Measurements from ENCODE around the gene ATP8B1.
"Not testable (repeated sequence)": the region's sequence is repeated elsewhere in the genome, so short reads cannot be mapped to it uniquely, and the experiment has no call there.

The ATP8B1 gene

DNA sequence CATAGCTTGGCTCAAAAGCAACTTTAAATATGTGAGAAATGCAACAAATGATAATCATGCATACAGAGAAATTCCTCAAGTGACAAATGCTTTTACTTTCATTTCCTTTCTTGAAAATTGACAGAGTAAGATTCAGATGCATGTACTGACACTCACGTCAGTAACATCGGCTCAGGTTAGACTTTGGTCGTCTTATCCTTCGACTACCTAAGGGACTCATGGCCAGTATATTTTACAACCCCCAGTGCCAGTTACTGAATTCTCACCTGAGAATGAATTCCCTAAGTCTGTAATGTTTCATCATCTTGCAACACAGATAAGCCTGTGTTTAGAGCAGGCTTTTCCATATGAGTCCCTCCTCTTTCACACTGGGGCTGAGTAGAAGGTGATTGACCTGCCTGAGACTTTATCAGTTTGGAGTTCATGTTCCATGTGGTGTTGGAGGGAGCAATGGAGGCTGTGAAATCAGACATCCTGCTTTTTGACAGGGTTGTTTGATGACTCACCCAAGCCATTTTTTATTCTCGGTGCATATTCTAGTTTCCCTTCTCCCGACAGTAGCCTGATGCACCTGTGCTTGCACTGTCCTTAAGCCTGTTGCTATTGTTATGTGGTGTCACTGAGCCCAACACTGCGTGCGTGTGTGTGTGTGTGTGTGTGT is 30.5 kb upstream of the ATP8B1 start:
- H3K27ac Mint-ChIP-seq = peak overlapping the region; percentile 59
- H3K9me3 Mint-ChIP-seq = peaks cover 12% of the 10 kb centered on the region
- H3K4me1 Mint-ChIP-seq = peaks cover 38% of the 10 kb centered on the region
- CTCF ChIA-PET = no interaction called here
- H3K27me3 Mint-ChIP-seq = peaks cover 24% of the 10 kb centered on the region
- peak overlapping the region; percentile 36 for H3K4me3 Mint-ChIP-seq
- H3K36me3 Mint-ChIP-seq = peaks cover 14% of the 10 kb centered on the region
- peak; percentile 26 for DNase-seq

DNA sequence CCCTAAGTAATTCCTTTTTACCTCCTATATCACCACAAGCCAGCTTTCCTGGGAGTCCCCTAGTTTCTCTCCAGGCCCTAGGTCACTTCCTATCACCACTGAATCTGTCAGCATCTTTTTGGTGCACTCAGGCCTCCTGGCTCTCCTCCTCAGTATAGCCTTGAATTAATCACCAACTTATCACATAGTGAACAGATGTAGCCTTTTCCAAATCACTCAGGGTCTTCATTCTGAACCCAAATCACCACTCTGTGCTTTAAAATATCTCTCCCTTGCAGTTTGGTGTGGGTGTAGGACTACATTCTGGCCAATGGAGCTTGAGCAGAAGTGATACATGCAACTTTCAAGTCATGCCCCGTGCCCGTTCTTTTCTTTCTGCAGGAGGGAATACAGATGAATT is 29.6 kb upstream of the ATP8B1 start:
- DNase-seq = no peak
- Mint-ChIP-seq H3K4me1 (peaks cover 33% of the 10 kb centered on the region), H3K36me3 (peaks cover 14% of the 10 kb centered on the region), H3K9me3 (peaks cover 12% of the 10 kb centered on the region), H3K27ac (peak overlapping the region; percentile 59), H3K27me3 (peaks cover 22% of the 10 kb centered on the region), H3K4me3 (no peak overlapping the region)
- CTCF ChIA-PET = no interaction called here

DNA sequence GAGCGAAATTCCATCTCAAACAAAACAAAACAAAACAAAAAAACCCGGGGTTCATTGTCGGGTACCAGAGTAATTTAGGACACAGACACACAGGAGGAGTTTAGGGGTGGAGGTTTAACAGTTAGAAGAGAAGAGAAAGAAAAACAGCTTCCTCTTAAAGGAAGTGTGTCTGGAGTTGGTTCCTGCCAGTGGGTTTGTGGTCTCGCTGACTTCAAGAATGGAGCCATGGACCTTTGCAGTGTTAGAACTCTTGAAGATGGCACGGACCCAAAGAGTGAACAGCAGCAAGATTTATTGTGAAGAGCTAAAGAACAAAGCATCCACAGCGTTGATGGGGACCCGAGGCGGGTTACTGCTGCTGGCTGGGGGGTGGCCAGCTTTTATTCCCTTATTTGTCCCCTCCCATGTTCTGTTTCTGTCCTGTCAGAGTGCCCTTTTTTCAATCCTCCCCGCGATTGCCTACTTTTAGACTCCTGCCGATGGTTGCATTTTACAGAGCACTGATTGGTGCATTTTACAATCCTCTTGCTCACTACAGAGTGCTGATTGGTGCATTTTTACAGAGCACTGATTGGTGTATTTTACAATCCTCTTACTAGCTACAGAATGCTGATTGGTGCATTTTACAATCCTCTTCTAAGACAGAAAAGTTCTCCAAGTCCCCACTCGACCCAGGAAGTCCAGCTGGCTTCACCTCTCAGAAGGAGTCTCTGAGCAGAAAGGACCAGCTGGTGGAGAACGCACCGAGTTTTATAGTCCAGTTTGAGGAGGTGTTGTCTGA is 28.7 kb upstream of the ATP8B1 start:
- CTCF ChIA-PET = no interaction called here

DNA sequence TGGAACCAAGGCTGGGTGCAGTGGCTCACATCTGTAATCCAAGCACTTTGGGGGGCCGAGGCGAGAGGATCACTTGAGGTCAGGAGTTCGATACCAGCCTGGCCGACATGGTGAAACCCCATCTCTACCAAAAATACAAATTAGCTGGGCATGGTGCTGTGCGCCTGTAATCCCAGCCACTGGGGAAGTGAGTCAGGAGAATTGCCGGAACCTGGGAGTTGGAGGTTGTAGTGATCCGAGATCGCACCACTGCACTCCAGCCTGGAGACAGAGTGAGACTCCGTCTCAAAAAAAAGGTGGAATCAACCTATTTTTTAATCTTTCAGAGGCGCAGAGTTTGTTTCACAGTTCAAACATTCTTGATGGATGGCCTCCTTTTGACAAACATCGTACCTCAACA is 24.5 kb upstream of the ATP8B1 start:
- DNase-seq = no peak
- H3K27me3 Mint-ChIP-seq = peaks cover 17% of the 10 kb centered on the region
- CTCF ChIA-PET = no interaction called here
- H3K27ac Mint-ChIP-seq = no peak overlapping the region
- peaks cover 11% of the 10 kb centered on the region for H3K36me3 Mint-ChIP-seq
- peaks cover 17% of the 10 kb centered on the region for H3K4me1 Mint-ChIP-seq
- no peak overlapping the region for H3K4me3 Mint-ChIP-seq
- H3K9me3 Mint-ChIP-seq = peaks cover 9% of the 10 kb centered on the region

More for the DNA sequence above, 28.7 kb upstream of the ATP8B1 start:
- Mint-ChIP-seq H3K27ac (peak overlapping the region; percentile 74), H3K36me3 (peaks cover 14% of the 10 kb centered on the region), H3K4me1 (peaks cover 33% of the 10 kb centered on the region), H3K27me3 (peaks cover 21% of the 10 kb centered on the region), H3K4me3 (no peak overlapping the region), H3K9me3 (peaks cover 12% of the 10 kb centered on the region)
- DNase-seq = no peak

DNA sequence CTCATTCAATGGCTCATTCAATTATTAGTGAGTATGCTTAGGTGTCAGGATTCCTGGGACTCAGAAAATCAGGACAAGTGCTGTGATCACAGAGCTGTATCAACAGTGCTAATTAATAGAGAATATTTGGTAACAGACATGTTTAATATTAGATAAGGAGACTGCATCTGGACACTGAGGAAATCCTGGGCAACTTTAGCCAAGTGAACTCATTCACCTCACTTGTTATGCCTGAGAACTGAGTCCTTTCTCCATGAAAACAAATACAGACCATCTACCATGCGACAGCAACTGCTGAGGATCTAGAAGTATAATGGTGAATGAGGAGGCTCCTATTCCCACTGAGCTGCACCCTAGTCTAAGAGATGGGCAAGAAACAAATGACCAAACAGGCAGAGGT is 23.1 kb upstream of the ATP8B1 start:
- Mint-ChIP-seq H3K4me3 (no peak overlapping the region), H3K36me3 (peaks cover 3% of the 10 kb centered on the region), H3K9me3 (no peaks in the 10 kb centered on the region), H3K27me3 (peaks cover 20% of the 10 kb centered on the region), H3K4me1 (peaks cover 3% of the 10 kb centered on the region), H3K27ac (no peak overlapping the region)
- CTCF ChIA-PET = no interaction called here
- no peak for DNase-seq

DNA sequence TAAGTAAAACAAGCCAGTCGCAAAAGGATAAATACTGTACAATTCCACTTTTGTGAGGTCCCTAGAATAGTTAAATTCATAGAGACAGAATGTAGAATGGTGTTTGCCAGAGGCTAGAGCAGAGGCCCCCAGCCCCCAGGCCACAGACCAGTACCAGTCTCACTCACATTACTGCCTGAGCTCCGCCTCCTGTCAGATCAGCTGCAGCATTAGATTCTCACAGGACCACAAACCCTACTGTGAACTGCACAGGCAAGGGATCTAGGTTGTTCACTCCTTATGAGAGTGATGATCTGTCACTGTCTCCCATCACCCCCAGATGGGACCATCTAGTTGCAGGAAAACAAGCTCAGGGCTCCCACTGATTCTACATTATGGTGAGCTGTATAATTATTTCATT is 17.5 kb upstream of the ATP8B1 start:
- H3K9me3 Mint-ChIP-seq, CTCF ChIA-PET, H3K4me1 Mint-ChIP-seq, H3K4me3 Mint-ChIP-seq, H3K36me3 Mint-ChIP-seq, DNase-seq, H3K27ac Mint-ChIP-seq: not testable (repeated sequence)
- peaks cover 30% of the 10 kb centered on the region for H3K27me3 Mint-ChIP-seq

DNA sequence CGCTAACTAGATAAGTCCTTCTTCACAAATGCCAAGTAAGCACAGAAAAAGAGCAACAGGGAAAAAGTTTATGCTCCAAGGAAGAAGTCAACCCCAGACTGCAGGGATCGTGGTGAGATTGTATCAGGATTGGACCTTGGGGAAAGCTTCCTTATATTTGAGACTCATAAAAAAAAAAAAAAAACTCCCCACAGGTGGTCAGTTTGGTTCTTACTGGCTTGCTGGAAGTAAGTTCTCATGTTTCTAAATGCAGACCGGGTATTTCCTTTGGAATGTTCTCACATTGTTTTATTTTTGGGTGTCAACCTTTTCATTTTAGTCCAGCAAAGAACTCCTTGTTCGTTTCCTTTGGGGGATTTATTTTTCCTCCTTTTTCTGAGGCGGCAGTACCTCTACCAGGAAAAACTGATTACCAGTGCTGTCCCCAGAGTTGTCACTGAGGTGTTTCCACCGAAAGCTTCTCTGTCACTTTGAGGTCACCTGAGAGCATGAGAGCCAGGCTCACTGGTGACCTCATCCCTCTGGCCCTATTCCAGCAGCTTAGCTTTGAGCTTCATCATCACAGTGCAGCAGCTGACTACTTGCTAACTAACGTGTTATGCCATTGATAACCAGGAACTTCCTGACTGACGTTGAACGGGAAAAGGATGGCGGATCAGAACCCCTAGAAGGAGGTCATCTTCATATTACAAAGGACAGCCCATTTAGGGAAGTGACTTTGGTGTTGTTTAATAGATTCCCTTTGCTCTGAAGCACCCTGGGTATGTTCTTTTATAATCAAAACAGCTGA is 16.8 kb upstream of the ATP8B1 start:
- Mint-ChIP-seq H3K4me3 (no peak overlapping the region), H3K4me1 (no peaks in the 10 kb centered on the region)
- CTCF ChIA-PET = no interaction called here

DNA sequence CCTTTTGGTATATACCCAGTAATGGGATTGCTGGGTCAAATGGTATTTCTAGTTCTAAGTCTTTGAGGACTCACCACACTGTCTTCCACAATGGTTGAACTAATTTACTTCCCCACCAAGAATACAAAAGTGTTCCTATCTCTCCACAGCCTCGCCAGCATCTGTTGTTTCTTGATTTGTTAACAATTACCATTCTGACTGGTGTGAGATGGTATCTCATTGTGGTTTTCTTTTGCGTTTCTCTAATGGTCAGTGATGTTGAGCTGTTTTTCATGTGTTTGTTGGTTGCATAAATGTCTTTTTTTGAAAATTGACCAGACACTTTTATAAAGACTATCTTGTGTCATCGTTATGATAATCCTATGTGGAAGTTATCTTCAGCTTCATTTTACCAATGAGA is 16.0 kb upstream of the ATP8B1 start:
- Mint-ChIP-seq H3K4me1 (no peaks in the 10 kb centered on the region), H3K27me3 (peaks cover 34% of the 10 kb centered on the region), H3K4me3 (no peak overlapping the region), H3K36me3 (no peaks in the 10 kb centered on the region), H3K9me3 (peaks cover 3% of the 10 kb centered on the region), H3K27ac (no peak overlapping the region)
- CTCF ChIA-PET = no interaction called here
- no peak for DNase-seq

More for the DNA sequence above, 16.8 kb upstream of the ATP8B1 start:
- Mint-ChIP-seq H3K27me3 (peaks cover 30% of the 10 kb centered on the region), H3K36me3 (no peaks in the 10 kb centered on the region), H3K27ac (no peak overlapping the region), H3K9me3 (no peaks in the 10 kb centered on the region)
- no peak for DNase-seq

DNA sequence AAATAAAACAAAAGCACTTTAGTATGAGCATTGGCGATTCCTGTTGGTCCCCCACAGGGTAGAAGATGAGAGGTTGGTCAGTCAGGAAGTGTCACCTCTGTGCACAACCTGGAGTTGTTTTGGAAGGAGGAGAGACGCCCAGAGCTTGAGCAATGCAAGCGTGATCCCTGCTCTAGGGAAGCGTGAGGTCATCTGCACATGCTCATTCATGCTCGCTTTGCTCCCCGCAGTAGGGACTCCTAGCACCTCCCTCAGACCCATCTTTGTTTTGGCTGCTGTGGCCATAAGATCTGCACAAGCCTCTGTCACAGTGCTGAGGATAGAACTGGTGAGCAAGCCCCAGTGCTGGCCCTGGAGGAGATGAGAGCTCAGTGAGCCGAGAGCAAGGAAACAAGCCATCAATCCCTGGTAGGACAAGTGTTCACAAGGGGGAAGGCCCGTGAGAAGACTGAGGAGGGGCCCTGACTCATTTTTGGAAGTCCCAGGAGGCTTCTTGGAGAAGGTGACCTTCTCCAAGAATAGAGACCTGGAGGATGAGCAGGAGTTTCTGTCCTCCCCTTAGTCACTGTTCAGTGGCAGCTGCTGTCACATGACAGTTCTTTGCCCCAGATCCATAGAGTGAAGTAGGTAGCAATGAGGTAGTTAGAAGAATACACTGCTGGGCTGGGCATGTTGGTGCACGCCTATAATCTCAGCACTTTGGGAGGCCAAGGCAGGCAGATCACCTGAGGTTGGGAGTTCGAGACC is 13.3 kb upstream of the ATP8B1 start:
- CTCF ChIA-PET = no interaction called here
- Mint-ChIP-seq H3K9me3 (peaks cover 11% of the 10 kb centered on the region), H3K36me3 (no peaks in the 10 kb centered on the region), H3K27ac (no peak overlapping the region), H3K4me1 (no peaks in the 10 kb centered on the region), H3K27me3 (peaks cover 28% of the 10 kb centered on the region), H3K4me3 (no peak overlapping the region)
- no peak for DNase-seq

DNA sequence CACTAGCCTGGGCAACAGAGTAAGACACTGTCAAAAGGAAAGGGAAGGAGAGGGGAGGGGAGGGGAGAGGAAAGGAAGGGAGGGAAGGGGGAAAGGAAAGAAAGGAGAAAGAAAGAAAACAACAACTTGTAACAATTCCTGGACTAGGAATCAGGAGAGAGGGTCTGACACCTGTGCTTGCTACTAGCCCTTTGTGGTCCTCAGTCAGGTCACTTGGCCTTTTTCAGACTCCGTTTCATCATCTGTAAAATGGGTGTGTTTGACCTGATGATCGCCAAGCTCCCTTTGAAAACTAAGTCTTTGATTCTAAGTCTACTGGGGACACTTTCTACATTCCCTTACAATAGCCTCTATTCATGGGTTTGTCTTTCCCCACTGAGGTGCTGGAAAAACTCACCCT is 11.4 kb upstream of the ATP8B1 start:
- H3K27ac Mint-ChIP-seq = no peak overlapping the region
- H3K4me1 Mint-ChIP-seq = no peaks in the 10 kb centered on the region
- no peaks in the 10 kb centered on the region for H3K36me3 Mint-ChIP-seq
- peaks cover 14% of the 10 kb centered on the region for H3K9me3 Mint-ChIP-seq
- no peak for DNase-seq
- CTCF ChIA-PET = no interaction called here
- peaks cover 24% of the 10 kb centered on the region for H3K27me3 Mint-ChIP-seq
- H3K4me3 Mint-ChIP-seq = no peak overlapping the region

DNA sequence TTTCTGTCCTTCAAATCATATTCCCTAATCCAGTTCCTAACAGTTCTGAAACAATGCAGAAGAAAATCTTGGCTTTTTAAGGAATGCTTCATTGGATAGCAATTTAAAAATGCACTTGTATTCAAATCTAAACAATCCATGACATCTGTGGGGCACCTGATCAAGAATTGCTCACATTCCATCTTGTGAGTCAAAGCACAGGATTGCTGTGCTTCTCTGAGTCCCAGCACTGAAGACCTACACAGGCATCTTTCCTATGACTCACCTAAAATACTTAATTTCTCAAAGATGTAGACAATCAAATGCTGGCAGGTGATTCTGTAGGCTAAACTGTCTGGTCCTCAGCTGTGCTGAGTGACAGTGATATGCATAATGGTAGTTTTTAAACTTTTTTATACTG is 10.1 kb upstream of the ATP8B1 start:
- DNase-seq = no peak
- H3K27ac Mint-ChIP-seq = no peak overlapping the region
- peaks cover 29% of the 10 kb centered on the region for H3K27me3 Mint-ChIP-seq
- CTCF ChIA-PET = no interaction called here
- H3K36me3 Mint-ChIP-seq = no peaks in the 10 kb centered on the region
- peaks cover 14% of the 10 kb centered on the region for H3K9me3 Mint-ChIP-seq
- no peak overlapping the region for H3K4me3 Mint-ChIP-seq
- H3K4me1 Mint-ChIP-seq = no peaks in the 10 kb centered on the region

DNA sequence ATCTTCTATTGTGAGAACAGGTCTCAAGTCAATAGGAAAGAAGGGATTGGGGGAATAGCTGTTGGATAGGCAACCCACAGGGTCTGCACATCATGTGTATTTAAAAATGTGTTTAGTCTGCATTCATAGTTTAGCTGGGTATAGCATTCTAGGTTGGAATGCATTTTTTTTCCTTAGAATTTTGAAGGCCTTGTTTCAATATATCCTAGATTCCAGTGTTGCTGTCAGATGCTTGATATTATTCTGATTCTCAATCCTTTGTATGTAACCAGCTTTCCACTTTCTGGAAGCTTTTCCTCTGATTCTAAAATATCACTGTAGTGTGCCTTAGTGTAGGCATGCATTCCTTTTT is 9.0 kb upstream of the ATP8B1 start:
- no peaks in the 10 kb centered on the region for H3K4me1 Mint-ChIP-seq
- H3K4me3 Mint-ChIP-seq = no peak overlapping the region
- H3K27ac Mint-ChIP-seq = no peak overlapping the region

DNA sequence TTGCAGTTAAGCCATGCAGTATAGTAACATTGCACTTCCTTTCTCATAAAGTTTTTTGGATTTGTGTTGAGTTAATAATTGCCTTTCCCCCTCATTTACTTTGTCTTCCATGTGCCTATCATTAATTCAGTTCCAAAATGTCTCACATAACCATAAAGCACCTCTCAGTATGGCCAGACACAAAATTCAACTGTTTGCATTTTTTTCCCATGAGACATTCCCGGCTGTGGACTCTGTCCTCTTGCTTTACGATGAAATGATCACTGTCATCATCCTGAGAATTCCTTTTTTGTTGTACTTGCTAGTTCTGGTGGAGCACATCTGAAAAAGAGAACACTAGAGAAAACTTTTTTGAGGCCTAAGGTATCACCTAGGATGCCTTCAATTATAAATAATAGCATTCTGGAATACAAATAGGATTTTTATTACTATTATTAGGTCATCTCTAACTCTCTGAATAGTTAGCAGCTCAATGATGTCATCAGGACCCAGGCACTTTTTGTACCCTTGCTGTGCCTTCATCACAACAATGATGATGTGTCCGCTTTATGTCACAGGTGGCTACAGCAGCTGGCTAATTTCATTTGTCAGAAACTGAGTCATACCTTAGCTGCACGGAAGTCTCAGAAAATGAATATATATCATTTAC is 8.5 kb upstream of the ATP8B1 start:
- H3K36me3 Mint-ChIP-seq = no peaks in the 10 kb centered on the region
- no peak overlapping the region for H3K4me3 Mint-ChIP-seq
- peaks cover 14% of the 10 kb centered on the region for H3K9me3 Mint-ChIP-seq
- H3K27ac Mint-ChIP-seq = no peak overlapping the region
- no peaks in the 10 kb centered on the region for H3K4me1 Mint-ChIP-seq
- no peak for DNase-seq
- peaks cover 27% of the 10 kb centered on the region for H3K27me3 Mint-ChIP-seq
- CTCF ChIA-PET = no interaction called here

More for the DNA sequence above, 9.0 kb upstream of the ATP8B1 start:
- H3K36me3 Mint-ChIP-seq = no peaks in the 10 kb centered on the region
- DNase-seq = no peak
- peaks cover 14% of the 10 kb centered on the region for H3K9me3 Mint-ChIP-seq
- H3K27me3 Mint-ChIP-seq = peaks cover 24% of the 10 kb centered on the region
- CTCF ChIA-PET = no interaction called here

DNA sequence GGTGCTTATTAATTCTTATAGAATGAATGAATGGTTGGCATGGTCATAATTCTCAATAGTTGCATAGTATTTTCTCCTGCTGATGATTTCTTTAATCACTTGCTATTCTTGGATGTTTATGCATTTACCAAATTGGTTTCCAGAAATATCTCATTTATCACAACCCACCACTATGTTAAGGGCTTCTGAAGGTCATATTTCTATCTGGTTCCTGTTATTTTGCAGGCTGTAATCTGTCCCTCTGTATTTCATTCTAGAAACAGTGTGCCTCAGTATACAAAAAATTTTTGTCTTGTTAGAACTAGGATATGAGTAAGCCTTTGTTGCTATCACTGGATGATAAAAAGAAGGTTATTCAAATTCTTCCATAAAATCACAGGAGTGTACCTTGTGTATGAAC is 6.1 kb upstream of the ATP8B1 start:
- Mint-ChIP-seq H3K4me3 (no peak overlapping the region), H3K9me3 (peaks cover 12% of the 10 kb centered on the region), H3K4me1 (no peaks in the 10 kb centered on the region), H3K27ac (no peak overlapping the region), H3K27me3 (peaks cover 37% of the 10 kb centered on the region), H3K36me3 (no peaks in the 10 kb centered on the region)
- no peak for DNase-seq
- CTCF ChIA-PET = no interaction called here
